Stimulated activated CD8-positive, alpha-beta memory T cell treated with anti-CD3 and anti-CD28 coated beads, Interleukin-12 subunit alpha, Interleukin-12 subunit beta, amount 100 ng/mL, for 4 hours (primary cell): ENCODE measurements around the gene MALRD1.

Experiments used
- DNase-seq: peaks from one replicate; pipeline ENCODE4 v3.0.0-alpha.2; 2020; ENCODE audit warnings: low read depth

MALRD1 gene

DNA sequence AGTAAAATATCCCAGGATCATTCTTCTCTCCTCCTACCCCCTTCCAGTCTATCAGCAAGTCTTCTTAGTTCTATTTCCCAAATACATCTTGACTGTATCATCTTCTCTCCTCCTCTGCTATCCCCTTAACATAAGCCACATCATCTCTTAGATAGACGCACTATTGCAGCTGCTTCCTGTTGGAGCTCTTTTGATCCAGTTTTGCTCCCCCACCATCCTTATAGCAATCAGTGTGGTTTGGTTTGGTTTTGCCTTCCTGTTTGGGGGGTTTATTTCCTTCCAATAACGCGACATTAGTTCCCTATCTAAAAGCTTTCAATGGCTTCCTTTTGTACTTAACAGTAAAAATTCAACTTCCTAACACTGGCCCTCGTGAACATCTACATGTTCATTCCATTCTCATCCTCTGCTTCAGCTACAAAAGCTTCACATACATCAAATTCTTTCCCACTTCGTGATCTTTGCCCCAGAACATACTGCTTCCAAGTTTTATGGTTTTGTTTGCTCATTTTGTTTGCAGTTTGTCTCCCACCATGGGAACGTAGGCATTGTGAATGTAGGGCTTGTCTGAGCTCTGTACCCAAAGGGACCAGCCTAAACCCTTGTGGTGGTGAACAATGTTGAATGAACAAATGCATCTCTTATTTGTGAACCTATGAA is 734.0 kb downstream of the MALRD1 start:
- no peak for DNase-seq

DNA sequence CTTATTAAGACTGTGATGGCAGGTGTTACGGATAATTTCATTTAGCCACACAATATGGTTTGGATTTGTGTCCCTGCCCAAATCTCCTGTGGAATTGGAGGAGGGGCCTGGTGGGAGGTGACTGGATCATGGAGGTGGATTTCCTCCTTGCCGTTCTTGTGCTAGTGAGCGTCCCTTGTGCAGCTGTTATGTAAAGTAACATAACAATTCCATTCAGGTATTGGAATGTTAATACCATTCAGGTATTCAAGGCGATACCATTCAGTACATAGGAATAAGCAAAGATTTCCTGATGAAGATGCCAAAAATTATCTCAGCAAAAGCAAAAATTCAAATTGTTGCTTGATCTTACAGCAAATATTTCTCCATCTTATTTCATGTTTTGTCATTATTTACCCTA is 735.1 kb downstream of the MALRD1 start:
- DNase-seq: no peak
